Activated T-cell treated with anti-CD3 and anti-CD28 coated beads, Interleukin-2, amount 50 U/mL, for 72 hours (primary cell): ENCODE results near the gene RAB11FIP3. TPM values are rescaled to one million over a fixed set of nuclear protein-coding genes. Genes with fewer than 3 reads are reported as not detected.

ENCODE experiments used
- ATAC-seq, 2 donors: fragments of 150-1000 bp; cut with Tn5 transposase; replicated peaks in 1 of 2; 2 replicates each; pipeline ENCODE4 v1.10.0; 2021; ENCODE audit warnings: moderate library complexity in 2 of 2, mild to moderate bottlenecking in 1 of 2
- DNase-seq, 2 donors: peaks; one replicate each; pipeline ENCODE4 v3.0.0; 2021 to 2022; ENCODE audit warnings: mixed read lengths in 1 of 2
- H3K27ac Mint-ChIP-seq: one replicate; pipeline ENCODE4 v1.8.0; 2022; ENCODE audit warnings: mild to moderate bottlenecking, moderate library complexity, mixed read lengths
- H3K27me3 Mint-ChIP-seq: one replicate; pipeline ENCODE4 v1.8.0; 2022; ENCODE audit warnings: low read depth, mixed read lengths
- H3K36me3 Mint-ChIP-seq, 2 donors: one replicate each; pipeline ENCODE4 v1.8.0; 2022; ENCODE audit warnings: mixed read lengths in 2 of 2, mild to moderate bottlenecking in 1 of 2; ENCODE audit not compliant: insufficient read depth in 2 of 2
- H3K4me1 Mint-ChIP-seq: one replicate; pipeline ENCODE4 v1.8.0; 2022; ENCODE audit warnings: low read depth, mixed read lengths
- H3K4me3 Mint-ChIP-seq, 2 donors: one replicate each; pipeline ENCODE4 v1.8.0; 2022; ENCODE audit warnings: mild to moderate bottlenecking in 2 of 2, mixed read lengths in 2 of 2, moderate library complexity in 2 of 2
- H3K9me3 Mint-ChIP-seq, 2 donors: one replicate each; pipeline ENCODE4 v1.8.0; 2022; ENCODE audit warnings: mixed read lengths in 2 of 2
- total RNA-seq, 2 donors: library from RNA; stranded (reverse); gene quantifications; one replicate each; pipeline ENCODE4 v1.2.3, GENCODE V29; 2022

RAB11FIP3 gene
- total RNA-seq, 2 donors from 2014 or later: 39.7 to 40.5 TPM

DNA sequence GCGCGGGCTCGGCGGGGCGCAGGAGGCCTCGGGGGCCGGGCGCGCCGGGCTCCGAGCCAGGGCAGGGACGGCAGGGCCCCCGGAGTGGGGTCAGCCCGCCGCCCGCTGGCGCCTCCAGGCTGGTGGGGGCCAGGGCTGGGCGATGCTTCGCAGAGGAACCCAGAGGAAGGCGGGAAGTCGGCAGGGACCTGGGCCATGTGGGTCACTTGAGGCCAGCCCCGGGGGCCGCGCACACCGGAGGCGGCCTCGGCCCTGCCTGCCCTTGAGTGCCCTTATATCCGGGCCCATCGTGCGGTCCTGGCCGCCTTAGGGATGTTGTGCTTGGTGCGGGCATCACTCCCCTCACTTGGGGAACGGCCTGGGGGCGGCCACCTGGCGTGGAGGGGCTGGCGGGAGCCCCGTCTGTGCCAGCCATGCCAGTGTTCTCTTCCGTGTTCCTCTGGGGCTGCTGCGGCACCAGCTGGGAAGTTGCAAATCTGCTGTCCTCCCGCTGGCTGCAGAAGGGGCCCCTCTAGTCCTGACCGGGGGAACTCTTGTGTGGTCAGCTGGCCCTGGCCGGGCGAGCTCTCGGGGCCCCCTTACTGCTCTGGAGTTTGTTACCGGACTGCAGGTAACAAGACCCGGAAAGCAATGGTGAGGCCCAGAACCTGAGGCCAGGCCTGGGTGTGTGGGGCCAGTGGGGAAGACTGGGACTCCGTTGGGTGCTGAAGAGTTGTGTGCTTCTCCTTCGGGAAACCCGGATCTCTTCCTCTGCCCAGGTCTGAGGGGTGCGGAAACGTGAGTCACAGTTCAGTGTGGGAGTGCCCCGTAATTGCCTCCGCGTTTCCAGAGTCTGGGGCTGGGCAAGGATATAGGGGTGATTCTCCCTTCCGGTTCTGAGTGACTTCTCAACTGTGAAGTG is 102.9 kb downstream of the RAB11FIP3 start:
- ATAC-seq (peak; percentile 1 to 8), DNase-seq (peak; percentile 44 to 46)
- Mint-ChIP-seq H3K4me1 (peaks cover 54% of the 10 kb centered on the region), H3K27ac (peak overlapping the region; percentile 94), H3K27me3 (no peaks in the 10 kb centered on the region), H3K9me3 (no peaks in the 10 kb centered on the region), H3K36me3 (peaks cover 2 to 3% of the 10 kb centered on the region in 2 donors), H3K4me3 (peak overlapping the region; percentile 92 to 96)

DNA sequence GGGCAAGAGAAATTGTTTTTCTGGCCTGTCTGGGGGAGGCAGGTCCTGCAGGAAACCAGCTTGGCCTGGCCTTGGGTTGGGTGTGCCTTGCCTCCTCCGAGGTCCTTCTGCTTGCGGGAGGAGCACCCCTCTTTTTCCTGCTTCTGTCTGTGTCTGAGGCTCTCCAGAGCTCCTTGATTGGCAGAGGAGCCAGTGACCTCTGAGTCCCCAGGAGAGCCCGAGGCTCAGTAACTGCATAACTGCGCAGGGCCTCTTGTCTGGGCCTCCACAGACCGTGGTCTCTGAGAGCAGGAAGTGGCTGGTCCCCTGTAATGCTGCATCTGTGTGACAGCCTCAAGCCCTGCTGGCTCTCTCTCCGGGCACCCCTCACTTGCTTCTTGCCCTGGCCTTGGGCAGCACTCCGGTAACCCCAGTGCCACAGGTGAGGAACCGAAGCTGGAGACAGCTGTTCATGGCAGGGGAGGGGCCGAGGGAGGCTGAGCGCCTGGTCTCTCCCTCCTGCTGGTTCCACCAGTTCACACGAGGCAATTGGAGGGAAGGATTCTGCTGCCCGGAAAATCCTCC is 103.6 kb downstream of the RAB11FIP3 start:
- Mint-ChIP-seq H3K4me1 (peaks cover 47% of the 10 kb centered on the region), H3K27me3 (no peaks in the 10 kb centered on the region), H3K9me3 (no peaks in the 10 kb centered on the region), H3K4me3 (peak overlapping the region; percentile 92 to 96), H3K27ac (peak overlapping the region; percentile 94), H3K36me3 (peaks cover 2 to 3% of the 10 kb centered on the region in 2 donors)
- DNase-seq (peak; percentile 28 to 32), ATAC-seq (no peak)

DNA sequence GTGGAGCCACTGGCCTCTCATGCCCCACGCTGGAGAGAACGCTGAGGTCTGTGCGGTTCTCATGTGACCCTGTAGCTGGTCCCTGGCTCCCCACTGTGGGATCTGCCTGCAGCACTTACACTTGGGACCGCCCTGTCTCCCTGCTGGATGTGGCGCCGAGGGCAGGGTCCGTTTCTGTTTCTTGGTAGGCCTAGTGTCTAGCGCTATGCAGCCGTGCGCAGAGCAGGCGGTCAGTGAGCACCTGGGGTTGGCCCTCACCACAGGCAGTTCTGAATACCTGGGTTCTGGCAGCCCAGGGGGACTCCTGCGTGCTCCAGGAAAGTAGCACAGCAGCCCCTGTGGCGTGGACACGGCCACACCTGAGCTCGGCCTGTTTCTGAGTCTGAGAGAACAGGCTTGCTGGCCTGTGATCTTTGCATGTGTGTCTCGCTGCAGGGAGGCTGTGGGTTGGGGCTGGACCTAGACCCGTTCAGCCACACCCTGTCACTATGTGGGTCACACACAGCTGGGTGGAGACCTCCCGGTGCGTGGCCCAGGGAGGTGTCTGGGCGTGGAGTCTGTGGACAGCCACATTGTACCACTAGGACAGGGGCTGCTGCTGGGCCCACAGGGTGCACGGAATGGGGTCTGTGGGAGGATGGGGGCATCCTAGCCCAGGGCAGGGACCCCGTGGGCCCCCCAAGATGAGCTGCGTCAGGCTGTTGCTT is 104.8 kb downstream of the RAB11FIP3 start:
- H3K4me3 Mint-ChIP-seq: peak overlapping the region; percentile 60 to 66
- ATAC-seq (no peak), DNase-seq (no peak)
- no peaks in the 10 kb centered on the region for H3K9me3 Mint-ChIP-seq
- peaks cover 37% of the 10 kb centered on the region for H3K4me1 Mint-ChIP-seq
- peaks cover 2 to 3% of the 10 kb centered on the region in 2 donors for H3K36me3 Mint-ChIP-seq
- H3K27ac Mint-ChIP-seq: peak overlapping the region; percentile 68
- H3K27me3 Mint-ChIP-seq: no peaks in the 10 kb centered on the region

DNA sequence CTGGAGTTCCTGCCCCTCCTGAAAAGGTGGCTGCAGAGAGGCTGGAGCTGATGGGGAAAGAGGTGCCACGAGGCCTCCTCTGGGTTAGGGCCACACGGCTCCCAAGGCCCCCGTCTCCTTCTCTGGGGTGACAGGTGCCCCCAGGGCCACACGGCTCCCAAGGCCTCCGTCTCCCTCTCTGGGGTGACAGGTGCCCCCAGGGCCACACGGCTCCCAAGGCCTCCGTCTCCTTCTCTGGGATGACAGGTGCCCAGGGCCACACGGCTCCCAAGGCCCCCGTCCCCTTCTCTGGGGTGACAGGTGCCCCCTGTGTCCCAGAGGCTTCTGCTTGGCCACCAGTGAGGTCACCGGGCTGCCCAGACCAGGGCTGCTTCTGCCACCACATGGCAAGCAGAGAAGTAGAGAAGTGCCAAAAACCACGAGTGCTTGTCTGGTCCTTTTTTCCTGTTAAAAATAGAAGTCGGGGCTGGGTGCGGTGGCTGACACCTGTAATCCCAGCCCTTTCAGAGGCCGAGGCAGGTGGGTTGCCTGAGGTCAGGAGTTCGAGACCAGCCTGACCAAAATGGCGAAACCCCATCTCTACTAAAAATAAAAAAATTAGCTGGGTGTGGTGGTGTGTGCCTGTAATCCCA is 106.2 kb downstream of the RAB11FIP3 start:
- H3K36me3 Mint-ChIP-seq: peaks cover 2 to 3% of the 10 kb centered on the region in 2 donors
- H3K4me3 Mint-ChIP-seq: no peak overlapping the region
- no peaks in the 10 kb centered on the region for H3K27me3 Mint-ChIP-seq
- DNase-seq: no peak
- no peak for ATAC-seq
- H3K9me3 Mint-ChIP-seq: no peaks in the 10 kb centered on the region
- peaks cover 24% of the 10 kb centered on the region for H3K4me1 Mint-ChIP-seq
- no peak overlapping the region for H3K27ac Mint-ChIP-seq

DNA sequence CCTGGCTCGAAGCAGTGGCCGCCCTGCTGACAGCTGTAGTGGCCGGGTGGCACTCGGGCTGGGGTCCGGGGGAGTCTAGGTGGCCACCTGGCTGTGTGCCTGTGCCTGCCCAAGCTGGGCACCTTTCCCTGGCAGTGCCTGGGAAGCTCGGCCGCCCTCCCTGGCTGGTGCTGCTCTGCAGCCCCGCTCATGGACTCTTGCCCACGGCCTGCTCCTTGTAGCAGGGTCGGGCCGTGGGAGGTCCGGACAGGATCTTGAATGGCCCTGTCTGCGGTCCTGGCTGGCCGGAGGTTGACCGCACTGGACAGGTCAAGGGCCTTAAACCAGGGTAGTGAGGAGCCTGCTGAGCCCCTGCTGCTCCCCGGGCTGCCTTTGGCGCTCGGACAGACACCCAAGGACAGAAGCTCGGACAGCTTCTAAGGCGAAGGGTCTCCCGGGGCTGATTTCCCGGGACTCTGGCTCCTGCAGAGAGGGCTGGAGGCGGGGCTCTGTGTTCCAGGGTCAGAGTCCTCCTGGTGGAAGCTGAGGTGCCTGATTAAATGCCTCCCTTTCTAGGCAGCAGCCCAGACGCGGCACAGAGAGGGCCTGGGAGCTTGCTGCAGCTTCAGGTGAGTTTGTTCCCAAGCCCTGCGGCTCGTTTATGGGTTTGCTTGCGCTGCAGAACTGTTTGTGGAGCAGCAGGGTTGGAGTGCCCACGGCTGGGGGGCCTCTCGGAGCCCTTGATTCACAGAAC is 108.1 kb downstream of the RAB11FIP3 start:
- ATAC-seq: no peak
- Mint-ChIP-seq H3K4me1 (peaks cover 19% of the 10 kb centered on the region), H3K36me3 (peaks cover 2 to 3% of the 10 kb centered on the region in 2 donors), H3K4me3 (no peak overlapping the region), H3K27ac (no peak overlapping the region), H3K9me3 (no peaks in the 10 kb centered on the region), H3K27me3 (no peaks in the 10 kb centered on the region)
- no peak for DNase-seq

DNA sequence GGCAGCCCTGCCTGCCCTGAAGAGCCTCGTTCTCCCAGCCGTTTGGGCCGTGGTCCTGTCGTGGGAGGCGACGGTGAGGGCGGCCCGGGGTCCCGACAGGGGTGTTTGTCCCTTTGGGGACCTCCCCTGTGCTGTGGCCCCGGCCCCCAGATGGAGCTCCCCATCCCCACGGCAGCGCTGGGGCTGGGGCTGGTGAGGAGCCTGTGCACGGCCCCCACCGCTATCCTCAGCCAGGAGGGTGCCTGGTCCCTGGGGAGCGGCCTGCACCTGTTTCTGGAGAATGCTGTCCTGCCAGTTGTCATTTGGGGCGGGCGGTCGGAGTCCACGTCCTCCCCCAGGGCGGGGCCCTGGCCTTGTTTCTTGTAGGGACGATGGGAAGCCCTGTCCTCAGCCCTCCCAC is 108.7 kb downstream of the RAB11FIP3 start:
- DNase-seq (no peak), ATAC-seq (no peak)
- H3K27me3 Mint-ChIP-seq: no peaks in the 10 kb centered on the region
- no peak overlapping the region for H3K4me3 Mint-ChIP-seq
- peaks cover 14% of the 10 kb centered on the region for H3K4me1 Mint-ChIP-seq
- peaks cover 0 to 3% of the 10 kb centered on the region in 2 donors for H3K36me3 Mint-ChIP-seq
- no peak overlapping the region for H3K27ac Mint-ChIP-seq
- no peaks in the 10 kb centered on the region for H3K9me3 Mint-ChIP-seq

DNA sequence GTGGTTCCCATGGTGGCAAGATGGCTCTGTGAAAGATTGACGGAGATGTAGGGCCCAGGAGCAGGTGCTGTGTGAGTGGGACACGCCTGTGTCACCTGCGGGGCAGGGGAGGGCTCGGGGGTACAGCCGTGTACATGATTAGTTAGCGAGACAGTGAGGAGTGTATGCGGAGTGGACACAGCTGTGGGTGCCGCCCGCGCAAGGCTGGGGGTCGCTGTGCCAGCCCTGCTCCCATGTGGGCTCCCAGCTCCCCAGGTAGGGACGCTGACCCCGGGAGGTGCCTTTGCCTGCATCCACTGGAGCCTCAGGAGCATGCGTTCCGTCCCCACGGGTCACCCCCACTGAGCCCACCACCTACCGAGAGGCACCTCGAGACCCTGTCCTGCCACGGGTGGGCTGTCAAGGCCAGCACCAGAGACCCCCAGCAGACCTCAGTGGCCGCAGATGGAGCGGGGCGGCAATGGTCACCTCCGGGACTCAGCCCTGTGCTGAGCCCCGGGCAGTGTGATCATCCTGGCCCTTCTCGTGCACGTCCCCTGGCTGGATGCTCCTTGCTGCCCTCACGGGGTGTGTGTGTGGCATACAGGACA is 109.5 kb downstream of the RAB11FIP3 start:
- H3K4me3 Mint-ChIP-seq: no peak overlapping the region
- no peaks in the 10 kb centered on the region for H3K9me3 Mint-ChIP-seq
- peaks cover 6% of the 10 kb centered on the region for H3K4me1 Mint-ChIP-seq
- peaks cover 0 to 2% of the 10 kb centered on the region in 2 donors for H3K36me3 Mint-ChIP-seq
- no peak for ATAC-seq
- no peak overlapping the region for H3K27ac Mint-ChIP-seq
- DNase-seq: no peak
- H3K27me3 Mint-ChIP-seq: no peaks in the 10 kb centered on the region

DNA sequence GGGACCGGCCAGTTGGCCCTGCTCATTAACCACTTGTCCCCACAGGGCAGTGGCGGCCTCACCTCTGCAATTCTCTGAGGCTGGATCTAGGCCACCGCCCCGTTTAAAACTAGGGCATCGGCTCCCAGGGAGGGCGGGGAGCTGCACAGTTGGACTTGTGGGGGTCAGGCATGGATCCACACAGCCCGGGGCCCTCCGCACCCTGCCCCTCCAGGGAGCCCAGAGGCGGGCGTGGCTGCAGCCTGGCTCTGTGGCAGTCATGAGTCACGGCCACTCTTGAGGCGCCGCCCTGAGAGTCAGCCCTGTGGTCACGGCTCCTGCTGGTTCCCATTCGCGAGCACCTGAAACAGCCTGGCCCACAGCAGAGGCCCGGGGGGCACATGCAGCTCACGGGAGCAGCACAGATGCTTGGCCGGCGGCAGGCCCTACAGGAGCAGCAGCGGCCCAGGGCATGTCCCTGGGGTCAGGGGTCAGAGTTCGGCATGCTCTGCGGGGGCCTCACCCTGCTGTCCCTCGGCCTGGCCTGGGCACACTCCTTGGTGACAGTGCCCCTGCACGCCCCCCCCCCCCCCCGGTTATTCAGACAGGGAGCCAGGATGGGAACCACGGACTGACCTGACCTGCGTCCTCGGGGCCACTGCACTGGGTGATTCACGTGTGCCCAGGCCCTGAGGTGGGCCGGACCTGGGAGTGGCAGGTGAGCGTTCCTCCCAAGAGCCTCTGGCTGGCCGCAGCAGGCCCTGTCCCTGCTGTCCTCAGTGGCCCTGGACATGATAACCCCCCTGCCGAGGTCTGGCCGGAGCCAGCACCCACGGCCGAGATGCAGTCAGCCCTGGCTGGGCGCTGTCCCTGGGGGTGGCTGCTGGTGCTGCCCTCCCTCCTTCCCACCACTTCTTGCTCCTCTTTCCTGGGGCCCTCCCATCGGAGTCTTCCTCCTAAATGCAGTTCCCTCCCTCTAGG is 110.3 kb downstream of the RAB11FIP3 start:
- Mint-ChIP-seq H3K27me3 (no peaks in the 10 kb centered on the region), H3K4me3 (no peak overlapping the region), H3K36me3 (no peaks in the 10 kb centered on the region), H3K4me1 (no peaks in the 10 kb centered on the region), H3K9me3 (no peaks in the 10 kb centered on the region), H3K27ac (no peak overlapping the region)
- DNase-seq (no peak), ATAC-seq (peak; percentile 36 to 38)

DNA sequence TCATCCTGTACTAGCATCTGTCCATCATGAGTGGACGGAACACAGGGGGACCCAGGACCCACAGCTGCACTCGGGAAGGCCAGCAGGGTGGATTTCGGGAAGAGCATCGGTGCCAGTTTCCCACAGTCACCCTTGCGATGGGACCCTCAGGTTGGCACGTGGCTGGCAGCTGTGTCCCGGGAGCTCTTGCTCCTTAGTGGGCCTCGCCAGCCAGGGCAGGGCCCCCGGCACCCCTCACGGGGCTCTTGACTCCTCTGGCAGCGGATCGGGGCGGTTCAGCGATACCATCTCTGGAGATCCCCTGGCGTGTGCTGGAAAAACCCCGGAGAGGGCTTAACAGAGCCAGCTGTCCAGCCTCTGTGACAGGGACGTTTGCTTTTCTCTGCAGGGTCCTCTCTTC is 111.3 kb downstream of the RAB11FIP3 start:
- Mint-ChIP-seq H3K36me3 (no peaks in the 10 kb centered on the region), H3K4me3 (no peak overlapping the region), H3K27me3 (no peaks in the 10 kb centered on the region), H3K4me1 (no peaks in the 10 kb centered on the region), H3K9me3 (no peaks in the 10 kb centered on the region), H3K27ac (no peak overlapping the region)
- DNase-seq (no peak), ATAC-seq (no peak)

DNA sequence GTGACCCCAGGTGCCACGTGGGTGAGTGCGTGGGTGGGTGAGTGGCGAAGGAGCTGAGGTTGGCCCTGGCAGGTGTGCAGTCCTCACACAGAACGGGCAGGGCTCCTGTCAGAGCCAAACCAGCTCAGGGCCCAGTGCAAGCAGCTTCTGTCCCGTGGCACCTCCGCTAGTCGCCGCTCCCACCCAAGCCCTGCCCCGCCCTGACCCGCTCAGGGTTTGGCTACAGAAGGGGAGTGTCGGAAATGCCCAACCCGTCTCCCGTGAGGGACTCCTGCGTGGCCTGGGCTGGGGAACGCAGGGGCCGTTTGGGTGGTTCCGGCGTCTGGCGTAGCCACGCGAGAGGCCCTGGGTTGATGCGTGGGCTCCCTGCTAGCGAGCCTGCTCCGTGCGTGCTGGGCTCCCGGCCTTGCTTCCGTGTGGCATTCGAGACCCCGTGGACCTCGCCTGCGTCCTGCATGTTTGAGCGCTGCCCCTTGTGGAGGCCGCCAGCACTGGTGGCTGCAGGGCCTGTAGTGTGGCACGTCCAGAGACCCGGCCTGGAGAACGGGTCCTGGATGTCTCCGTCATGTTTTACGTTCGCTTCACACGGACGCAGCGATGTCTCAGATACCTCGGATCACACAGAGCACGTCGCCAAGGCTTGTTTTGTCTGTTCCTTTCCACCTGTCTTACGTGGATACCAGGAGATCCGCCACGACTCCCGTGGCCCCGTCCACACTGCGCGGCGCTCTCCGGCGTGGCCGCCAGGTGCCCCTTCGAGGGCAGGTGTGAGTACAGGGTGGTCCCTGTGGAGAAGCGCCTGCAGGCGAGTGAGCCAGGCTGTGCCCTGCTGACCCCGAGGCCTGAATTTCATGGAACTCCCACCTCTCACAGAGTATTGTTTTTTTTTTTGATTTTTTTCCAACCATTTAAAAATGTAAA is 112.2 kb downstream of the RAB11FIP3 start:
- no peak for ATAC-seq

More for the DNA sequence above, 112.2 kb downstream of the RAB11FIP3 start:
- H3K9me3 Mint-ChIP-seq: no peaks in the 10 kb centered on the region
- H3K4me3 Mint-ChIP-seq: no peak overlapping the region
- peaks cover 0 to 1% of the 10 kb centered on the region in 2 donors for H3K36me3 Mint-ChIP-seq
- DNase-seq: no peak
- no peaks in the 10 kb centered on the region for H3K4me1 Mint-ChIP-seq
- no peaks in the 10 kb centered on the region for H3K27me3 Mint-ChIP-seq
- no peak overlapping the region for H3K27ac Mint-ChIP-seq
